Stomach (tissue), 4 donors: ENCODE measurements around the gene EIF2S1.

ENCODE experiments used
- POLR2A ChIP-seq, 4 donors: fragments of 450-650 bp; IDR thresholded peaks; one replicate each; pipeline ENCODE4 v1.6.1; 2016; ENCODE audit warnings: antibody characterized with exemption in 4 of 4, control low read depth in 2 of 4, mild to moderate bottlenecking in 1 of 4, moderate library complexity in 1 of 4
- TF ChIP-seq, protein P1 (sequence below), 7 experiments: fragments of 450-650 bp in 4 of 7; fragments of 200-600 bp in 3 of 7; sonication (generic) in 3 of 7; IDR thresholded peaks; one replicate each; pipeline ENCODE4 v1.5.1; 2016 to 2019; ENCODE audit warnings: antibody characterized with exemption in 7 of 7, control low read depth in 2 of 7, mild to moderate bottlenecking in 1 of 7

GRCh38 chr14:67429510-67430205, 69.5 kb downstream of the EIF2S1 start:
- TF ChIP-seq, protein P1, sequence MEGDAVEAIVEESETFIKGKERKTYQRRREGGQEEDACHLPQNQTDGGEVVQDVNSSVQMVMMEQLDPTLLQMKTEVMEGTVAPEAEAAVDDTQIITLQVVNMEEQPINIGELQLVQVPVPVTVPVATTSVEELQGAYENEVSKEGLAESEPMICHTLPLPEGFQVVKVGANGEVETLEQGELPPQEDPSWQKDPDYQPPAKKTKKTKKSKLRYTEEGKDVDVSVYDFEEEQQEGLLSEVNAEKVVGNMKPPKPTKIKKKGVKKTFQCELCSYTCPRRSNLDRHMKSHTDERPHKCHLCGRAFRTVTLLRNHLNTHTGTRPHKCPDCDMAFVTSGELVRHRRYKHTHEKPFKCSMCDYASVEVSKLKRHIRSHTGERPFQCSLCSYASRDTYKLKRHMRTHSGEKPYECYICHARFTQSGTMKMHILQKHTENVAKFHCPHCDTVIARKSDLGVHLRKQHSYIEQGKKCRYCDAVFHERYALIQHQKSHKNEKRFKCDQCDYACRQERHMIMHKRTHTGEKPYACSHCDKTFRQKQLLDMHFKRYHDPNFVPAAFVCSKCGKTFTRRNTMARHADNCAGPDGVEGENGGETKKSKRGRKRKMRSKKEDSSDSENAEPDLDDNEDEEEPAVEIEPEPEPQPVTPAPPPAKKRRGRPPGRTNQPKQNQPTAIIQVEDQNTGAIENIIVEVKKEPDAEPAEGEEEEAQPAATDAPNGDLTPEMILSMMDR (IDR thresholded peaks at IDR 0.05) = no peak
- no peak for TF ChIP-seq POLR2A (IDR thresholded peaks at IDR 0.05)
